Activated naive CD8-positive, alpha-beta T cell treated with anti-CD3 and anti-CD28 coated beads for 36 hours (primary cell): ENCODE measurements around the gene ANGPTL5. TPM values are rescaled to one million over a fixed set of nuclear protein-coding genes. Genes with fewer than 3 reads are reported as not detected.

Experiments used
- DNase-seq: peaks from one replicate; pipeline ENCODE4 v3.0.0; 2021
- H3K27ac Mint-ChIP-seq: one replicate; pipeline ENCODE4 v1.8.0; 2022; ENCODE audit warnings: mild to moderate bottlenecking, moderate library complexity, mixed read lengths
- H3K27me3 Mint-ChIP-seq: one replicate; pipeline ENCODE4 v1.8.0; 2022; ENCODE audit warnings: mild to moderate bottlenecking, mixed read lengths
- H3K36me3 Mint-ChIP-seq: one replicate; pipeline ENCODE4 v1.8.0; 2021; ENCODE audit warnings: mild to moderate bottlenecking, mixed read lengths
- H3K4me1 Mint-ChIP-seq: one replicate; pipeline ENCODE4 v1.8.0; 2021; ENCODE audit warnings: mixed read lengths
- H3K4me3 Mint-ChIP-seq: one replicate; pipeline ENCODE4 v1.8.0; 2022; ENCODE audit warnings: mild to moderate bottlenecking, moderate library complexity, mixed read lengths
- H3K9me3 Mint-ChIP-seq: one replicate; pipeline ENCODE4 v1.8.0; 2022; ENCODE audit warnings: mixed read lengths
- total RNA-seq, 2 experiments: library from RNA; stranded (reverse); gene quantifications; one replicate each; pipeline ENCODE4 v1.2.3, GENCODE V29; 2021

ANGPTL5 gene
- total RNA-seq, 2 experiments from 2014 or later = not detected

GRCh38 chr11:101914738-101915426 is 1.4 kb downstream of the ANGPTL5 start, which contains the start of gene CEP126:
Gene CEP126 (plus strand): TSS chr11:101915010. CDS start chr11:101915285, 275 bp downstream.
- Mint-ChIP-seq H3K27me3 (no peaks in the 10 kb centered on the region), H3K9me3 (no peaks in the 10 kb centered on the region), H3K4me1 (peaks cover 21% of the 10 kb centered on the region), H3K36me3 (no peaks in the 10 kb centered on the region), H3K4me3 (peak within 1 kb of the TSS; percentile 93), H3K27ac (peak within 1 kb of the TSS; percentile 92)
- peak; percentile 93 for DNase-seq

- Mint-ChIP-seq H3K4me1 (peaks cover 21% of the 10 kb centered on the region), H3K9me3 (no peaks in the 10 kb centered on the region), H3K27me3 (no peaks in the 10 kb centered on the region), H3K4me3 (peak overlapping the region; percentile 93), H3K27ac (no peak overlapping the region), H3K36me3 (no peaks in the 10 kb centered on the region)
- DNase-seq = no peak
Measured at GRCh38 chr11:101914341-101914737, 2.0 kb downstream of the ANGPTL5 start.

GRCh38 chr11:101913656-101914055 is 2.7 kb downstream of the ANGPTL5 start:
- no peak for DNase-seq
- Mint-ChIP-seq H3K4me3 (peak overlapping the region; percentile 10), H3K9me3 (no peaks in the 10 kb centered on the region), H3K36me3 (no peaks in the 10 kb centered on the region), H3K27ac (no peak overlapping the region), H3K4me1 (peaks cover 21% of the 10 kb centered on the region), H3K27me3 (peaks cover 5% of the 10 kb centered on the region)

GRCh38 chr11:101912823-101913284 is 3.5 kb downstream of the ANGPTL5 start:
- Mint-ChIP-seq H3K4me1 (peaks cover 21% of the 10 kb centered on the region), H3K27ac (no peak overlapping the region), H3K27me3 (peaks cover 5% of the 10 kb centered on the region), H3K4me3 (no peak overlapping the region), H3K36me3 (no peaks in the 10 kb centered on the region), H3K9me3 (no peaks in the 10 kb centered on the region)
- DNase-seq = no peak

- no peak overlapping the region for H3K4me3 Mint-ChIP-seq
- no peak for DNase-seq
- H3K4me1 Mint-ChIP-seq = peaks cover under 1% of the 10 kb centered on the region
- no peak overlapping the region for H3K27ac Mint-ChIP-seq
- H3K9me3 Mint-ChIP-seq = no peaks in the 10 kb centered on the region
- H3K36me3 Mint-ChIP-seq = no peaks in the 10 kb centered on the region
- H3K27me3 Mint-ChIP-seq = peaks cover 5% of the 10 kb centered on the region
Measured at GRCh38 chr11:101909087-101909486, 7.2 kb downstream of the ANGPTL5 start.

GRCh38 chr11:101907815-101908214 is 8.5 kb downstream of the ANGPTL5 start:
- Mint-ChIP-seq H3K27ac (no peak overlapping the region), H3K27me3 (peaks cover 14% of the 10 kb centered on the region), H3K4me1 (no peaks in the 10 kb centered on the region)

GRCh38 chr11:101894505-101894904 is 21.8 kb downstream of the ANGPTL5 start:
- peaks cover 38% of the 10 kb centered on the region for H3K27me3 Mint-ChIP-seq
- DNase-seq = no peak
- no peak overlapping the region for H3K4me3 Mint-ChIP-seq
- H3K9me3 Mint-ChIP-seq = no peaks in the 10 kb centered on the region
- H3K36me3 Mint-ChIP-seq = no peaks in the 10 kb centered on the region
- no peak overlapping the region for H3K27ac Mint-ChIP-seq
- no peaks in the 10 kb centered on the region for H3K4me1 Mint-ChIP-seq

More at GRCh38 chr11:101907815-101908214, 8.5 kb downstream of the ANGPTL5 start:
- Mint-ChIP-seq H3K9me3 (no peaks in the 10 kb centered on the region), H3K4me3 (no peak overlapping the region), H3K36me3 (no peaks in the 10 kb centered on the region)
- DNase-seq = no peak

GRCh38 chr11:101889767-101890166 is 26.6 kb downstream of the ANGPTL5 start:
- no peak for DNase-seq
- Mint-ChIP-seq H3K27ac (no peak overlapping the region), H3K4me3 (no peak overlapping the region), H3K36me3 (no peaks in the 10 kb centered on the region), H3K4me1 (no peaks in the 10 kb centered on the region), H3K27me3 (peaks cover 22% of the 10 kb centered on the region), H3K9me3 (no peaks in the 10 kb centered on the region)

- no peak overlapping the region for H3K27ac Mint-ChIP-seq
- no peaks in the 10 kb centered on the region for H3K9me3 Mint-ChIP-seq
- H3K4me1 Mint-ChIP-seq = no peaks in the 10 kb centered on the region
- H3K36me3 Mint-ChIP-seq = no peaks in the 10 kb centered on the region
- H3K4me3 Mint-ChIP-seq = no peak overlapping the region
- DNase-seq = no peak
- peaks cover 23% of the 10 kb centered on the region for H3K27me3 Mint-ChIP-seq
Measured at GRCh38 chr11:101885631-101886030, 30.7 kb downstream of the ANGPTL5 start.

- Mint-ChIP-seq H3K27me3 (peaks cover 10% of the 10 kb centered on the region), H3K27ac (no peak overlapping the region)
Measured at GRCh38 chr11:101881586-101881985, 34.7 kb downstream of the ANGPTL5 start.

GRCh38 chr11:101880222-101880621 is 36.1 kb downstream of the ANGPTL5 start:
- H3K9me3 Mint-ChIP-seq = no peaks in the 10 kb centered on the region
- peaks cover 10% of the 10 kb centered on the region for H3K27me3 Mint-ChIP-seq
- H3K27ac Mint-ChIP-seq = no peak overlapping the region
- no peak for DNase-seq
- no peaks in the 10 kb centered on the region for H3K36me3 Mint-ChIP-seq
- H3K4me1 Mint-ChIP-seq = no peaks in the 10 kb centered on the region
- H3K4me3 Mint-ChIP-seq = no peak overlapping the region

More at GRCh38 chr11:101881586-101881985, 34.7 kb downstream of the ANGPTL5 start:
- H3K4me1 Mint-ChIP-seq = no peaks in the 10 kb centered on the region
- no peaks in the 10 kb centered on the region for H3K9me3 Mint-ChIP-seq
- H3K4me3 Mint-ChIP-seq = no peak overlapping the region
- DNase-seq = no peak
- no peaks in the 10 kb centered on the region for H3K36me3 Mint-ChIP-seq

- H3K4me1 Mint-ChIP-seq = no peaks in the 10 kb centered on the region
- no peaks in the 10 kb centered on the region for H3K9me3 Mint-ChIP-seq
- no peak for DNase-seq
- H3K36me3 Mint-ChIP-seq = no peaks in the 10 kb centered on the region
- no peak overlapping the region for H3K27ac Mint-ChIP-seq
- H3K4me3 Mint-ChIP-seq = no peak overlapping the region
- H3K27me3 Mint-ChIP-seq = peaks cover 4% of the 10 kb centered on the region
Measured at GRCh38 chr11:101872171-101872882, 44.0 kb downstream of the ANGPTL5 start.

GRCh38 chr11:101870510-101870909 is 45.8 kb downstream of the ANGPTL5 start:
- no peak for DNase-seq
- Mint-ChIP-seq H3K27ac (no peak overlapping the region), H3K9me3 (no peaks in the 10 kb centered on the region), H3K4me3 (no peak overlapping the region), H3K36me3 (no peaks in the 10 kb centered on the region), H3K4me1 (no peaks in the 10 kb centered on the region), H3K27me3 (peaks cover 4% of the 10 kb centered on the region)

- Mint-ChIP-seq H3K4me1 (no peaks in the 10 kb centered on the region), H3K4me3 (no peak overlapping the region), H3K9me3 (peaks cover 1% of the 10 kb centered on the region), H3K36me3 (no peaks in the 10 kb centered on the region), H3K27me3 (peaks cover 4% of the 10 kb centered on the region), H3K27ac (no peak overlapping the region)
- no peak for DNase-seq
Measured at GRCh38 chr11:101867951-101868350, 48.4 kb downstream of the ANGPTL5 start.

- peaks cover 1% of the 10 kb centered on the region for H3K9me3 Mint-ChIP-seq
- H3K36me3 Mint-ChIP-seq = no peaks in the 10 kb centered on the region
- no peak for DNase-seq
- no peak overlapping the region for H3K27ac Mint-ChIP-seq
- H3K4me3 Mint-ChIP-seq = no peak overlapping the region
- H3K4me1 Mint-ChIP-seq = no peaks in the 10 kb centered on the region
- H3K27me3 Mint-ChIP-seq = peaks cover 7% of the 10 kb centered on the region
Measured at GRCh38 chr11:101866619-101867491, 49.5 kb downstream of the ANGPTL5 start.
